H1 (cell line): ENCODE measurements around the gene ASIC5. TPM values are rescaled to one million over a fixed set of nuclear protein-coding genes. Genes with fewer than 3 reads are reported as not detected.

Source experiments
- CTCF ChIA-PET: fragments of 300-600 bp; sonication (Branson Sonifier 250); formaldehyde crosslinking; loops from one replicate; lab custom pipeline; 2021; ENCODE audit not compliant: partially characterized antibody; lab: Charles Lee
- POLR2A ChIA-PET: fragments of 300-600 bp; sonication (Branson Sonifier 250); formaldehyde crosslinking; loops from one replicate; lab custom pipeline; 2021; ENCODE audit warnings: inconsistent platforms; ENCODE audit not compliant: partially characterized antibody; lab: Charles Lee
- DNase-seq, 2 experiments: peaks; one replicate each; pipeline versions ENCODE4 v3.0.0 to v3.0.0-alpha.2; 2010 to 2022; ENCODE audit warnings: low spot score in 2 of 2, low read depth in 1 of 2, mixed read lengths in 1 of 2
- FAIRE-seq: peaks from 2 replicates; lab custom pipeline; 2011; peaks lifted over from hg19 to GRCh38; lab: Jason Lieb, UNC
- H2AFZ ChIP-seq: 2 replicates; pipeline ENCODE4 v1.8.1; 2012; ENCODE audit warnings: low read length, inconsistent platforms
- H2AK5ac ChIP-seq: 2 replicates; pipeline ENCODE4 v1.6.1; 2013; ENCODE audit warnings: low read depth, low read length
- H2BK120ac ChIP-seq: replicated peaks from 2 replicates; pipeline ENCODE3; 2013; ENCODE audit warnings: low read depth, low read length, inconsistent platforms
- H2BK12ac ChIP-seq: 2 replicates; pipeline ENCODE4 v1.6.1; 2013; ENCODE audit warnings: low read depth, low read length
- H2BK15ac ChIP-seq: 2 replicates; pipeline ENCODE4 v1.6.1; 2013; ENCODE audit warnings: low read length
- H2BK20ac ChIP-seq: 2 replicates; pipeline ENCODE4 v1.6.1; 2013; ENCODE audit warnings: low read length
- H2BK5ac ChIP-seq: 2 replicates; pipeline ENCODE4 v1.6.1; 2013; ENCODE audit warnings: low read depth, low read length
- H3K14ac ChIP-seq: 2 replicates; pipeline ENCODE4 v1.6.1; 2013; ENCODE audit warnings: inconsistent platforms; ENCODE audit not compliant: insufficient read length
- H3K18ac ChIP-seq: 2 replicates; pipeline ENCODE4 v1.6.1; 2013; ENCODE audit warnings: low read length; ENCODE audit errors: extremely low read depth
- H3K23ac ChIP-seq: 2 replicates; pipeline ENCODE4 v1.6.1; 2013; ENCODE audit warnings: inconsistent platforms; ENCODE audit not compliant: insufficient read length
- H3K23me2 ChIP-seq: 2 replicates; pipeline ENCODE4 v1.6.1; 2013; ENCODE audit warnings: low read depth, low read length
- H3K27ac ChIP-seq: 2 replicates; pipeline ENCODE4 v1.6.1; 2011; ENCODE audit warnings: low read depth, low read length, inconsistent platforms
- H3K27me3 ChIP-seq, 4 experiments: replicated peaks in 1 of 4; 1 replicate in 1 of 4; 2 replicates in 3 of 4; pipeline versions ENCODE4 v1.6.1 to v1.8.1; 2011 to 2013; ENCODE audit warnings: low read length in 3 of 4, mild to moderate bottlenecking in 3 of 4, inconsistent platforms in 2 of 4, mixed read lengths in 2 of 4, moderate library complexity in 1 of 4; ENCODE audit not compliant: control insufficient read depth in 3 of 4, insufficient read depth in 3 of 4; ENCODE audit errors: extremely low read depth in 1 of 4
- H3K36me3 ChIP-seq, 4 experiments: 2 replicates each; pipeline versions ENCODE4 v1.6.1 to v1.8.1; 2011 to 2013; ENCODE audit warnings: mild to moderate bottlenecking in 4 of 4, low read length in 3 of 4, moderate library complexity in 2 of 4, control low read depth in 1 of 4, inconsistent platforms in 1 of 4; ENCODE audit not compliant: insufficient read depth in 4 of 4, control insufficient read depth in 2 of 4
- H3K4ac ChIP-seq: replicated peaks from 2 replicates; pipeline ENCODE3; 2013; ENCODE audit warnings: low read length, low read depth, mixed read lengths, inconsistent platforms; ENCODE audit not compliant: insufficient read length
- H3K4me1 ChIP-seq, 4 experiments: replicated peaks in 1 of 4; 1 replicate in 1 of 4; 2 replicates in 3 of 4; pipeline versions ENCODE4 v1.6.1 to v1.8.1; 2011 to 2013; ENCODE audit warnings: low read length in 3 of 4, inconsistent platforms in 2 of 4, mixed read lengths in 1 of 4; ENCODE audit not compliant: insufficient read depth in 4 of 4, control insufficient read depth in 3 of 4
- H3K4me2 ChIP-seq, 2 experiments: 2 replicates each; pipeline versions ENCODE4 v1.6.1 to v1.8.1; 2011 to 2013; ENCODE audit warnings: low read depth in 2 of 2, low read length in 2 of 2, control low read depth in 1 of 2, inconsistent platforms in 1 of 2, mild to moderate bottlenecking in 1 of 2; ENCODE audit not compliant: insufficient read depth in 1 of 2
- H3K4me3 ChIP-seq, 4 experiments: fragments of 200-600, 300-600 bp in 1 of 4; sonication (generic), shearing (Covaris generic), sonication (Bioruptor Twin) in 1 of 4; 2 replicates each; pipeline versions ENCODE4 v1.5.1 to v1.8.1; 2011 to 2016; ENCODE audit warnings: low read length in 4 of 4, low read depth in 3 of 4, control low read depth in 2 of 4, inconsistent platforms in 2 of 4, mild to moderate bottlenecking in 2 of 4, mixed read lengths in 1 of 4, moderate library complexity in 1 of 4; ENCODE audit not compliant: insufficient read depth in 2 of 4; ENCODE audit errors: extremely low read depth in 1 of 4
- H3K56ac ChIP-seq: replicated peaks from 2 replicates; pipeline ENCODE3; 2013; ENCODE audit warnings: low read depth, mild to moderate bottlenecking, mixed read lengths, low read length, inconsistent platforms; ENCODE audit not compliant: insufficient read length
- H3K79me1 ChIP-seq: 2 replicates; pipeline ENCODE4 v1.6.1; 2013; ENCODE audit warnings: low read depth, low read length, control low read depth
- H3K79me2 ChIP-seq, 2 experiments: 2 replicates each; pipeline versions ENCODE4 v1.6.1 to v1.8.1; 2012 to 2013; ENCODE audit warnings: low read length in 2 of 2, mild to moderate bottlenecking in 2 of 2, inconsistent platforms in 1 of 2; ENCODE audit not compliant: insufficient read depth in 2 of 2, control insufficient read depth in 1 of 2
- H3K9ac ChIP-seq, 4 experiments: replicated peaks in 1 of 4; 1 replicate in 1 of 4; 2 replicates in 3 of 4; pipeline versions ENCODE4 v1.6.1 to v1.8.1; 2011 to 2013; ENCODE audit warnings: low read depth in 3 of 4, low read length in 3 of 4, control low read depth in 2 of 4, mild to moderate bottlenecking in 2 of 4, moderate library complexity in 2 of 4, inconsistent platforms in 1 of 4; ENCODE audit errors: extremely low read depth in 1 of 4
- H3K9me3 ChIP-seq, 2 experiments: 2 replicates each; pipeline versions ENCODE4 v1.6.1 to v1.8.1; 2012 to 2013; ENCODE audit warnings: mild to moderate bottlenecking in 2 of 2, moderate library complexity in 2 of 2, control low read depth in 1 of 2, inconsistent platforms in 1 of 2, low read depth in 1 of 2, low read length in 1 of 2, mixed read lengths in 1 of 2; ENCODE audit not compliant: insufficient read depth in 2 of 2
- H4K20me1 ChIP-seq, 2 experiments: replicated peaks in 1 of 2; 2 replicates each; pipeline versions ENCODE3 to v1.8.1; 2011 to 2013; ENCODE audit warnings: inconsistent platforms in 2 of 2, low read length in 2 of 2, mild to moderate bottlenecking in 1 of 2; ENCODE audit not compliant: insufficient read depth in 2 of 2, control insufficient read depth in 1 of 2
- H4K5ac ChIP-seq: 2 replicates; pipeline ENCODE4 v1.6.1; 2013; ENCODE audit warnings: low read length, low read depth, mixed read lengths, inconsistent platforms; ENCODE audit not compliant: insufficient read length
- H4K8ac ChIP-seq: 2 replicates; pipeline ENCODE4 v1.8.0; 2013; ENCODE audit warnings: mild to moderate bottlenecking, moderate library complexity, low read length, inconsistent platforms; ENCODE audit not compliant: insufficient read depth; ENCODE audit errors: extremely low read depth
- H4K91ac ChIP-seq: replicated peaks from 2 replicates; pipeline ENCODE3; 2013; ENCODE audit warnings: low read length, mixed read lengths, inconsistent platforms; ENCODE audit not compliant: insufficient read length
- BCL11A ChIP-seq, 2 experiments: IDR thresholded peaks; one replicate each; pipeline ENCODE4 v1.6.1; 2011; ENCODE audit warnings: low read depth in 2 of 2, low read length in 2 of 2, mild to moderate bottlenecking in 2 of 2
- BRCA1 ChIP-seq: IDR thresholded peaks from 2 replicates; pipeline ENCODE4 v1.6.1; 2012; ENCODE audit warnings: low read depth, low read length, improper control_type of control experiment
- CBX5 ChIP-seq: fragments of 300-800, 300-1000 bp; sonication (generic); IDR thresholded peaks from 2 replicates; pipeline ENCODE4 v1.7.1; 2016; ENCODE audit warnings: antibody characterized with exemption, low read length, low read depth
- EP300 ChIP-seq, 2 experiments: IDR thresholded peaks; 1 replicate in 1 of 2; 2 replicates in 1 of 2; pipeline ENCODE4 v1.6.1; 2011 to 2012; ENCODE audit warnings: low read depth in 2 of 2, low read length in 2 of 2, mild to moderate bottlenecking in 2 of 2, borderline replicate concordance in 1 of 2, inconsistent platforms in 1 of 2, moderate library complexity in 1 of 2
- GABPA ChIP-seq: IDR thresholded peaks from 2 replicates; pipeline ENCODE4 v1.6.1; 2011; ENCODE audit warnings: mild to moderate bottlenecking, low read length, moderate library complexity, borderline replicate concordance; ENCODE audit not compliant: insufficient read depth
- JUN ChIP-seq: IDR thresholded peaks from 2 replicates; pipeline ENCODE4 v1.6.1; 2011; ENCODE audit warnings: low read depth, mild to moderate bottlenecking, improper control_type of control experiment, low read length
- KDM1A ChIP-seq: fragments of 200-600, 300-600 bp; sonication (generic); IDR thresholded peaks from 2 replicates; pipeline ENCODE4 v1.7.1; 2016; ENCODE audit warnings: mild to moderate bottlenecking, low read length, borderline replicate concordance
- MAFK ChIP-seq: IDR thresholded peaks from 2 replicates; pipeline ENCODE4 v1.6.1; 2012; ENCODE audit warnings: low read depth, mild to moderate bottlenecking, improper control_type of control experiment, low read length
- MAX ChIP-seq: IDR thresholded peaks from 2 replicates; pipeline ENCODE4 v1.6.1; 2012; ENCODE audit warnings: inconsistent platforms
- NRF1 ChIP-seq: IDR thresholded peaks from 2 replicates; pipeline ENCODE4 v1.6.1; 2011; ENCODE audit warnings: mild to moderate bottlenecking, low read depth, low read length, improper control_type of control experiment
- SIRT6 ChIP-seq: IDR thresholded peaks from one replicate; pipeline ENCODE4 v1.7.1; 2012; ENCODE audit warnings: low read length, inconsistent platforms
- SP1 ChIP-seq: IDR thresholded peaks from 2 replicates; pipeline ENCODE4 v1.6.1; 2011; ENCODE audit warnings: low read depth, low read length
- USF2 ChIP-seq: IDR thresholded peaks from 2 replicates; pipeline ENCODE4 v1.6.1; 2011; ENCODE audit warnings: low read length, improper control_type of control experiment
- WGBS, 2 experiments: shearing (Covaris generic) in 1 of 2; methylation state at CpG; one replicate each; pipeline versions ENCODE4 v1.1.6 to v1.1.7; 2013 to 2015; ENCODE audit warnings: low lambda C conversion rate in 2 of 2, mixed read lengths in 2 of 2, inconsistent platforms in 1 of 2, low coverage in 1 of 2, missing lambda C conversion rate in 1 of 2; ENCODE audit not compliant: insufficient replicate concordance in 2 of 2, insufficient coverage in 1 of 2, insufficient read length in 1 of 2; ENCODE audit errors: extremely low coverage in 1 of 2, missing lambda C conversion rate in 1 of 2; 5-methylcytosine and 5-hydroxymethylcytosine counted together
- polyA plus RNA-seq, 7 experiments: library from polyadenylated mRNA; depleted of rRNA in 3 of 7; stranded (reverse) in 5 of 7; unstranded in 2 of 7; fragments of >200 nt in 5 of 7; fragments of 200-250 nt in 2 of 7; gene quantifications; 1 replicate in 5 of 7; 2 replicates in 1 of 7; 4 replicates in 1 of 7; pipeline versions ENCODE4 v1.2.1 to v1.2.3, GENCODE V29; 2011 to 2013; ENCODE audit warnings: missing spikeins in 2 of 7, mixed read lengths in 2 of 7
- total RNA-seq: library from RNA; stranded (reverse); fragmentation: NEBNext Ultra II Directional; extraction: Animal tissue kit (Norgen Biotek cat#: 25700); gene quantifications from 2 replicates; pipeline ENCODE4 v1.2.1, GENCODE V29; 2021

ASIC5 gene
- total and polyA plus RNA-seq, 2 of the 8 experiments (the other 6 are each of a cell fraction or from before 2014, with no cell fraction given), result not detected

GRCh38 chr4:155909615-155910226 is 43.6 kb upstream of the ASIC5 start:
- Histone ChIP-seq H4K8ac (no peak overlapping the region), H3K14ac (no peak overlapping the region), H3K23ac (no peak overlapping the region), H2BK120ac (no peak overlapping the region), H3K79me1 (no peaks in the 10 kb centered on the region), H3K27me3 (no peaks in the 10 kb centered on the region), H3K9ac (no peak overlapping the region), H3K4me2 (no peak overlapping the region), H2AK5ac (no peak overlapping the region), H3K27ac (no peak overlapping the region), H2BK15ac (no peak overlapping the region), H3K4me3 (no peak overlapping the region), H2BK12ac (no peak overlapping the region), H3K36me3 (no peaks in the 10 kb centered on the region), H4K5ac (no peak overlapping the region), H2BK20ac (no peak overlapping the region), H3K4ac (no peak overlapping the region), H2BK5ac (no peak overlapping the region), H3K56ac (no peak overlapping the region), H4K20me1 (no peaks in the 10 kb centered on the region), H3K4me1 (no peaks in the 10 kb centered on the region), H3K79me2 (no peaks in the 10 kb centered on the region), H2AFZ (no peak overlapping the region), H3K9me3 (no peaks in the 10 kb centered on the region), H3K23me2 (no peaks in the 10 kb centered on the region), H4K91ac (no peak overlapping the region), H3K18ac (no peak overlapping the region)
- ChIA-PET CTCF (no interaction called here), POLR2A (no interaction called here)
- FAIRE-seq (no peak), DNase-seq (no peak)
- no peak for TF ChIP-seq USF2
- no peak for TF ChIP-seq MAX
- no peak for TF ChIP-seq JUN
- no peak for TF ChIP-seq KDM1A
- no peak for TF ChIP-seq MAFK
- TF ChIP-seq SP1, result no peak
- no peak for TF ChIP-seq CBX5
- TF ChIP-seq GABPA, result no peak
- no peak for TF ChIP-seq BCL11A (IDR thresholded peaks at IDR 0.05; ENCODE audit: low read depth in 2 of 2, low read length in 2 of 2)
- no peak for TF ChIP-seq BRCA1
- no peak for TF ChIP-seq SIRT6
- no peak for TF ChIP-seq EP300 (IDR thresholded peaks at IDR 0.05; ENCODE audit: borderline replicate concordance in 1 of 2, low read depth in 2 of 2, low read length in 2 of 2)
- no peak for TF ChIP-seq NRF1
- 98% methylated on average over 3 of the region's 3 CpGs; no CpG with 5 or more reads in 1 of the 2 experiments for WGBS, 2 experiments
